CD4-positive, alpha-beta T cell treated with Interleukin-1 beta for 1 hour (primary cell): ENCODE results near the gene CTXN3.
"Not testable (repeated sequence)": the region's sequence is repeated elsewhere in the genome, so short reads cannot be mapped to it uniquely, and the experiment has no call there.

ENCODE experiments used
- DNase-seq, 2 donors: peaks; one replicate each; pipeline ENCODE4 v3.0.0-alpha.2; 2020 to 2022

The CTXN3 gene

DNA sequence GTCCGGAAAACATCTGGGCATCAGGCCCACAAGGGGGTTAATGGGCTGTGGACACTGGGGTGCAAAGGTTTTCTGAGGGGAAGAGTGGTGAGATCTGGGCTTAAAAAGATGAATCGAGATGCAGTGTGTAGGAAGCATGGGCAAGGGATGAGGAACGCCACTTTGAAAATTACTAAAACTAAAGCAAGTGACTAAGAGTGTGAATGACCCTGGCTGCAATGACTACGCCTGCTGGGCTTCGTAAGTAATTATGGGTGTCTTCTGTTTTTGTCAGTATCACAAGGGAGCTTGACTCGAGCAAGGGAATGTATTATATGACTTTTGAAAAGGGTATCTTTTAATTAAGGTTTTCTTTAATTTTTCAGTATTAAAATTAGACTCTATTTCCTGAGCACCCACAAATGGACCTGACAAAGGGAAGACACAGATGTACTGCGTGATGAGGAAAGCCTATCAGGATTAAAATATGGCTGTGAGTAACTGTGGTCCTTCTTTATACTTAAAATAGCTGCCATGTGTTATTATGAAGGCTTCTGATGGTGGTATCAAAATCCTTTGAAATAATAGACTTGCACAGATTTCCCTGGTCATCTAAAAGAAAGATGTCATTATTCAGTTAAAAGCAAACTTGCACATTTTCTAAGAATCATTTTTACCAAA lies 4.2 kb downstream of the CTXN3 start:
- DNase-seq, result no peak

DNA sequence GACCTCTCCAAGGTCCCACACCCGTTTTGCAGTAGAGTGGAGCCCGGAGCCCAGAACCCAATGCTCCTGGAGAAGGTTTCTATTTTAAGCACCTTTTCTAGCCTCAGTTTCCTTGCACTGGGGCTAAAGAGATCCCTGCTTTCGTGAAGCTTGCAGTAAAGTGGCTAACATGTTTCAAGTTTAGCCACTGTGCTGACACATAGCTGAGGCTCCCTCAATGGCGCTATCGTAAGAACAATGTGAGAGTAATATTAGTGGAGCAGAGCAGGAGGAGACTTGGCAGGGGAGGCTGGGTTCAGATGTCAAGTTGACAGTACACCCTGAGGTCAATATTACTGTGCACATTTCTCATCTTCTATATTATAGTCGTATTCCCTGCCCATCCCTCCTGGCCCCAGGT lies 7.9 kb downstream of the CTXN3 start:
- no peak for DNase-seq

DNA sequence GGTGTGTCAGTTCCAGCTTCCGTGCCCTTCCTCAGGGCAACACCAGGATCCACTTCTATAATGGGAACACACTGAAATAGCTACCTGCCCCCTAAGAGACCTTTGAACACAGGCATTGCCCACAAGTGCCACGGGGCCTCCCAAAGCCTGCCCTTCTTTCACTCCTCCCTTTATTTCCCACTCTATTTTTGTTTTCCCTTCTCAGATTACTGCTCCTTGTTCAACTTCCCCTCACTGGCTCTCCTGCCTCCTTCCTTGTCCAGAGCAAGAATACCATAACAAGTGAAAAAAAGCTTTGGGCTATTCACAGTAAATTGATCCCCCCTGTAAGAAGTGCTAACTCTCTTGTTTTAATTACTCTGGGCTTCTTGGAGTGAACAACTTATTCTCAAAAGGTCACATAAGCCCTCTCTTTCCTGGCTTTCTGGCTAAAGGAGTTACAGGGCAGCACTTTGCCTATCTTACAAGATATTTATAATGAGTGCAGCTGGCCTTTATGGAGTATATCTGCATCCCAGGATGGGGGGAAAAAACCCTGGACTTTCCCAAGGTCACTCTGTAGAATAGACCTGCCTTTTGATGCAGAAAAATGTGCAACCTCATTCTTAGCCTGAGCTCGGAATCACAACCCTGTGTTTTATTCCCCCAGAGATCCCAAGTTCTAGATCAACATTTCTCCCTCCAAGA lies 11.3 kb downstream of the CTXN3 start:
- no peak for DNase-seq

DNA sequence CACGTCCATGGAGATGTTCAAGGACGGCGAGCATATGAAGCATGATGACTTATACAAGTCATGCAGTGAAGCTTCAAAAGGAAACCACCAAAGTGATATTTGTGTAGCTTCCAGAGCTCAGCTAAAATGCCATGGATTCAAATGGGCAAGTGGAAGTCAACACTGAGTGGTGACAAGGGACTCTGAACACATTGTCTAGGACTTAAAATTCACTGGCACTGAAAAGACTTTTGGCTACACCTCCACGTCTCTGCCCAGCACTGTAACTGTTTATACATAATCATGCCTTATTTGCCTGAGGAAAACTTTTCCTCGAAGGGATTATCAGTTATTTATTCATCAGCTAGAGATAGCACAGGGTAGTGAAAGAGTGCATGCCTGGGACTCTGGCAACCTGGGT lies 15.2 kb downstream of the CTXN3 start:
- no peak for DNase-seq

DNA sequence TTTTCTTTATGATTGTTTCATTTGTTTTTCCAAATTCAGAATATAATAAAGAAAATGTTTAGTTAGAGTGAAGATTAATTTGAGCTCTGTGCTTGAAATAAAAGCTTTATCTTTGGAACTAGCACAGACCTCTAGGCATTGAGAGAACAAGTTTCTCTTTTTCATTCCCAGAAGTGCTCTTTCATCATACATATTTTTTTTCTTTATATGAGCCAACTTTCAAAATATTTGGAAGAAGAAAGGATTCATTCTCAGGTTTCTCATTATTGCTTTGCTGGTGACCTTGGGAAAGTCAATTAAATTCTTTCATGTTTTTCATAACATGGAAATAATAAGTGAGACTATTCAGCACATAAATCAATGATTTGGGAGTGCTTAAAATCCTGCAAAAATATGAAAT lies 16.8 kb downstream of the CTXN3 start:
- DNase-seq, result no peak

DNA sequence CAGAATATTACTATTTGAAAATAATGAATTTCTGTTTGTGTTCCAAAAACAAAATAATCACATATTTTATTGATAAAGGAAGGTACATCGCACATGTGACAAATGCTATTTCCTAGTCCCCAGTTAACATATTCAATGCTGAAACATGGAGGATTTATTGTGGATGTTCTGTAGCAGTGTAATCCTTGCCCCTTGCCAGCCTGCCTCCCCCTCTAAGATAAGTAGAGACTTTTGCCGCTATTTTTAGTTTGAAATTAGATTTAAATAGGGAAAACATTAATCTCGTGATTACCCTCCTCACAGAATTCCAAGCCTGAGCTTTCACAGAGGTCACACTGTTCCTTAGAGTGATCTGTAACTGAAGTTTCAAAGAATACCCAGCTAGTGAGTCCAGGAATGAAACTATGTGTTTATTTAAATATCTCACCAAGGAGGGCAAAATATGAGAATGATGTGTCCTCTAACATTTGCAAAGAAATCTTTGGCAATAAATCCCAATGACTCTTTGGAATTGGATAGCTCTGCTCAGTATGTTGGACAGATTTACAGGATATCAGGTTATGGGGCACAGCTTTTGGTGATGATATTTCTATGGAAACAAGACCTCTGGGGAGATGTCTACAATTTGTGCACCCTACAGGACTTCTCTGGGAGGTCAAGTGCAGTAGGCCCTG lies 17.3 kb downstream of the CTXN3 start:
- DNase-seq, result no peak

DNA sequence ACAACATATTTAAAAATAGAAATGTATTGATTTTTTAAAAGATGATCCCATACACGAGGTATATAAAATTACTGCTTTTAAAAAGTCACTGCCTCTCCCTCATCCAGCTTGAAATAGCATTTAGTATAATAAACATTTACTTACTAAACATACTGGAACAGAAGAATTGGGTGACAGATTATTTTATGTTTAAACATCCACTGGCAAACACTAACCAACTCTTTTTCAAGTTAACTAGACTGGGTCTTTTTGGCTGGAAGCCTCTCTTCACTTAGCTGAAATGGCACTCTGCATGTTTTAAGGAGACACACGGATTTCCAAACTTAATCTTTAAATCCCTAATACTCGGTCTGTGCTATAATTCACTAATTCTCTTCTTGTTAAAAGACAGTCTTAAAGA lies 19.0 kb downstream of the CTXN3 start:
- DNase-seq, result no peak

DNA sequence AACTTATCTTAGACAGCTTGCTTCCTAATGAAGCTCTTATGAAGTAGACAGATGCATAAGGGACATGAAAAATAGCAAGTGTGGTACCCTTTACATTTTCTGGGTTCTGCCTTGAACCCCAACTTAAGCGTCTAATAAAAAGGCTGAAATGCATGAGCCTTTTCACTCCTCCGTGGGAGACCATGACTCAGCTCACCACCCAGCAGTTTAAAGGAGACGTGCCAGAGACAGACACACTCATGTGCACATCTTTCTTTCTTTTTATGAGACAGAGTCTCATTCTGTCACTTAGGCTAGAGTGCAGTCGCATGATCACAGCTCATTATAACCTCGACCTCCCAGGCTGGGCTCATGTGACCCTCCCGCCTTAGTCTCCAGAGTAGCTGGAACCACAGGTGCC lies 22.3 kb downstream of the CTXN3 start:
- DNase-seq, result no peak

DNA sequence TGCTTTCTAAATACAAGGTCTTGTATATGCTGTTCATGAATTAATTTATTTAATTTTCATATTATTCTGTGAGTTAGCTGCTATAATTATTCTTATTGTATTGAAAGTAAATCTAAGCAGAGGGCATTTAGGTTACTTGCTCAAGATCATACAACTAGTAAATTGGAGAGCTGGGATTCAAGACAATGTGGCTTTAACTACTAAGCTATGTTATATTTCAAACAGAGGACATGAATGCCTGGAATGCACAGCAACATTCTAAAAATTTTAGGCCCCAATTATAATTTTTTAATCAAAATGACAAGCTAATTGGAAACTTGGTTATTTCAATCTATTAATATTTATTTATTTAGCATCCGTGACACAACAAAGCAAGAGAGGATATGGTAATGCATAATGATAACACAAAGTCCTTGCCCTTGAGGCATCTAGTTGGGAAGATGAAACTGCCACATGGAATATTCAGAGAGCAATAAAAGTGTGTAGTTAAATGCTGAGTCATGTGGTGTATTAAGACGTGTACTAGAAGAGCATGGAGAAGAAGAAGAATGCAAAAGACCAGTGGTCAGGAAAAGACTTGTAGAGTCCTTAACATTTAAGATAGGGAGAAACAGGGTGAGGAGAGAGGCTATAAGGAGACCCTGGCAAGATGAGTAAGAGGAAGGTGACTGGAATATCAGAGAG lies 24.4 kb downstream of the CTXN3 start:
- no peak for DNase-seq

DNA sequence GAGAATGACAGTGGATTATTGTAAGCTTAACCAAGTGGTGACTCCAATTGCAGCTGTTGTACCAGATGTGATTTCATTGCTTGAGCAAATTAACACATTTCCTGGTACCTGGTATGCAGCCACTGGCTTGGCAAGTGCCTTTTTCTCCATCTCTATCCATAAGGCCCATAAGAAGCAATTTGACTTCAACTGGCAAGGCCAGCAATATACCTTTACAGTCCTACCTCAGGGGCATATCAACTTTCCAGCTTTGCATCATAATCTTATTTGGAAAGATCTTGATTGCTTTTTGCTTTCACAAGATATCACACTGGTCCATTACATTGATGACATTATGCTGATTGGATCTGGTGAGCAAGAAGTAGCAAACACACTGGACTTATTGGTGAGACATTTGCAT lies 28.1 kb downstream of the CTXN3 start:
- DNase-seq, result not testable (repeated sequence)

DNA sequence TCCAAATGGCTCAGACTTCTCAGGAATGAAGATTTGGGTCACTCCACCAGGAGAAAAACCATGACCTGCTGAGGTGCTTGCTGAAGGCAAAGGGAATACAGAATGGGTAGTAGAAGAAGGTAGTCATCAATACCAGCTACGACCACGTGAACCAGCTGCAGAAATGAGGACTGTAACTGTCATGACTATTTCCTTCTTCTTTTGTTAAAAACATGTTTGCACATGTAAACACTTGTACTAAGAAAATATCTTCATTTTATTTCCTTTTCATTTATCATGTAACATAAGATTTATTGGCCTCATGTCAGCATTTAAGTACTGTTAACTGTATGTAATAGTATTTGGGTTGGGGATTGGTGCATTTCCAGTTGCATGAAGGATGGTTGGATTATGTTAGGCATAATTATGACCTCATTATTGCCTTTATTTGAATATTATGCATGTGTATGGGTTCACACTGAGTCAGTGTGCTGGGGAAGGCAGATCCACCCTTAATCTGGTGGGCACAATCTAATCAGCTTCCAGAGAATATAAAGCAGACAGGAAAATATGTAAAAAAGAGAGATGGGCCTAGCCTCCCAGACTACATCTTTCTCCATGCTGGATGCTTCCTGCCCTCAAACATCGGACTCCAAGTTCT lies 30.9 kb downstream of the CTXN3 start:
- not testable (repeated sequence) for DNase-seq

DNA sequence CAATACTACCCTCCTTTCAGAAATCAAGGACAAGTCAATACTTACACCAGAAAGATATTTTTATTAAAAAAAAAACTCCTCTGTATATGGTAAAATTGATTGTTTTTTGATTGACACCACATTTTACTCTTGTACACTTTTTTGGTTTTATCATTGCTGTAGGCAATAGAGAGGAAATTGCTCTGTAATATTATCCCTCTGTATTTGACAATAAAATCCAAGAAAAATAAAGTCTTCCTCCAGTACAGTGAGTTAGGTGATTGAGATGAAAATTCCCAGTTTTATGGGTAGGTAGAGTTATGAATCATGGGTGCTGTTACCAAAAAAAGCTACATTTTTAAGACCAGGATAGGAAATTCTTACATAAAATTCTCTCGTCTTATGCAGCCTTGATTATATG lies 31.7 kb downstream of the CTXN3 start:
- no peak for DNase-seq

DNA sequence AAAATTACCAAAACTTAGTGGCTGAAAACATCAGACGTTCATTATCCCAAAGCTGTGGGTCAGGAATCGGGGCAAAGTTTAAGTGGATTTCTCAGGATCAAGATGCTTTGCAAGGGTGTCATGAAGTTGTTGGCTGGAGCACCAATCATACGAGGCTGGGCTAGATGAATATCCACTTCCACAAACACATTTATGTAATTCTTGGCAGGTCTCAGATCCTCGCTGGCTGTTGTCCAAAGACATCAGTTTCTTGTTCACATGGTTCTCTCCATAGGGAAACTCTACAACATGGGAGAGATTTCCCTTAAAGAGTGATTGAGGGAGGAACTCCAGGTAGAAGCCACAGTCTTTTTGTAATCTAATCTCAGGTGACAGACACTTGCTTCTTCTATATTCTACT lies 34.1 kb downstream of the CTXN3 start:
- DNase-seq, result no peak

DNA sequence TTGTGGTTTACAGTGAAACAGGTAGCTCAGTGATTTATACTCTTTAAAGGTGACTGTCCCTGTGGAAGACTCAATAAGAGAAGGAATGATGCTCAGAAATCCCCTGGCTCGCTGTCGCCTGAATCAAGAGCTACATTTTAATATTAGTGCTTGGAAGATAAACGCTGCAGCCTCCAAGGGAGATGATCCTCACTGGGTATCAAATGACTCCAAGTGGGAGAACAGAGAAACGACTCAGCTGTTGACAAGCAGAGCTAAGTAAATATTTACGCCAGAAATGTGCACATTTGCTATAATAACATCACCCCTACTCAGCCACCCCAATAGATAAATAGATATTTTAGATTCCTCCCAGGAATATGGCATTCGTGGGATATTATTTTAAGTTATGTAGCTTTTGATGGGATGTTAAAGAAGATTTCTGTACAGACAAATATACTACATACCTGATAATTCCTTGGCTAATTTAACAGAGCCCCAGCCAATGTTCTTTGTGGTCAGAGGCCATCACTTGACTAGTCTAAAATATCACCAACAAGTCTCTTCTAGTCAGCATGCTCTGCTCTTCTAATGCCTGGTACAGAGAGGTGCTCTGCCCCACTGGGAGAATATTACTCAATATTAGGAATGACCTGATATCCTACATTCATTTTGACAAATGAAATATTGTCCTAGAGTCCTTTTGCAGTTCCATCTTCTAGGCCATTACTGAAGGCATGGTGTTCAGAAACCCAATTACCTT lies 36.0 kb downstream of the CTXN3 start:
- no peak for DNase-seq

DNA sequence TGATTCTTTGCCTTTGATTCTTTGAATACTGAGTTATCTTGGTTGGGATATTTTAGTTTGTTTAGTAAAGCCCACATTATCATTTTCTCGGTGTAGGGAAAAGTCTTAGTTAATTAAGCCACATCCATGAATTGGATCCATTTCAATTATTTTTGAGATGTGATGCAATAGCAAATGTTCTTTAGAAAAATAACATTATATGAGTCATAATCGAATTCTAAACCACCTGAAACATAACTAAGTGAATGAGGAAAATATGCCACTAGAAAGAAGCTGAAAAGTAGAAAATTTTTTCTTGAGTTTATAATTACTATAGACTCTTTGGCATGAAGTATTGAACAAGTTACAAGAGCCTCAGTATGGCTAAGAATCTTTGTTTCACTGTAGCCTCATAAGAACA lies 36.8 kb downstream of the CTXN3 start:
- DNase-seq, result no peak

DNA sequence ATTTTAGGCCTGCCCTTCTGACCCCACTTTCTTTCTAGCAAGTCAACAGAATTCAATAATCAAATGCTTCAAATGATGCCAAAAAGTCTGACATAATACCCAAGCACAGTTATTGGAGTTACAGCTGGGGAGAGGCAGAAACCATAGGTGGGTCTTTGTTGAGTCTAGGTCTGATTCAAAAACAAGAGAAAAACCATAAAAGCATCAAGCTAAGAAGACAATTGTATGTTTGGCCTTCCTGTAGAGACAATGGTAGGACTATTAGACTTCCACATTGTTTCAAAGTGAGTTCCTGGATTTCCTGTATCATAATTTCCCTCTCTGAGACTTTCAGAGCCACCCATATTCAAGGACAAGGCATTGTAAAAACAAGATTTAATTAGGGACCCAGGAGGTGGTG lies 37.5 kb downstream of the CTXN3 start:
- DNase-seq, result no peak

DNA sequence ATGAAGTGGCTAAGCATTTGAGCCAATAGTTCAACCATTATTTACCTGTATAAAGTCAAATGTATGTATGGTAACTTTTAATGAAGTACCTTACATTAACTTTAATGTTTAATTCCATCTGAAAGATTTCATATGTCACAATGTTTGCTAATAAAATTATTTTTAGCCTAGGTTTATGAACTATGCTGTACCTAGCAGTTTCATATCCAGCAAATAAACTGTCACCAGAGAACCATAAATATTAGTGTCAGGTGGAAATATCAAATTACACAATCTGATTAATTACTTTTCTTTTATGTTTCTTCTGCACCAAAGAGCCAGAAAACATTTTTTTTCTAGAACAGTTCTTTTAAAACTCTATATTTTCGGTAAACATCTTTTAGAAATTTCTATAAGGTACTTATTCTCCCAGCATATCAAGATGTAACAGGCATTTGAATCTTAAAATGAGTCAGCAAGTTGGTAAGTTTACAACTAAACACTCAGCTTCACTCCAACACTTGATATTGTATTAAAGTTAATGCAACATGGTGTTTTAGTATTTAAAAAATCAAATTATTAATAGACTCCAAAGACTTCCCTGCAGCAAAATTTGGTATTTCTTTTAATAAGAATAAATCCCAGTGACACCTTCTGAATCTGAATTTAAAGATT lies 45.8 kb downstream of the CTXN3 start:
- DNase-seq, result no peak

DNA sequence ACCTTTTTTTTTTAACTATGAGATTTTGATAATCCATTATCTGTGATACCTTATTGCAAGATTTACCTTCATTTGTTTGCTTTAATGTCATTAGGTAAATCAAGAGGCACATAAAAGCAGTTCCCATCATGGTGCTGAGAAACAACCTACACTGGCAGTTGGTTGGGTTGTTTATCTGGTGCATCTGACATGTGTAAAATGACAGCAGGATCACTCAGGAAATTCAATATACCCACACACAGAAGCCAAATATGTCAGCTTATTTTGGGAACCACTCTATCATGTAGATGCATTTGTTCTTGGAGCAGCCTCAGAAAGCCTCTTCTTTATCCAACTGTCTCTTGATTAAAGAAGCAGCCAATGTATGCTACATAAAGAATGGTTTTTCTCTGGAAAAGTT lies 46.5 kb downstream of the CTXN3 start:
- DNase-seq, result no peak

DNA sequence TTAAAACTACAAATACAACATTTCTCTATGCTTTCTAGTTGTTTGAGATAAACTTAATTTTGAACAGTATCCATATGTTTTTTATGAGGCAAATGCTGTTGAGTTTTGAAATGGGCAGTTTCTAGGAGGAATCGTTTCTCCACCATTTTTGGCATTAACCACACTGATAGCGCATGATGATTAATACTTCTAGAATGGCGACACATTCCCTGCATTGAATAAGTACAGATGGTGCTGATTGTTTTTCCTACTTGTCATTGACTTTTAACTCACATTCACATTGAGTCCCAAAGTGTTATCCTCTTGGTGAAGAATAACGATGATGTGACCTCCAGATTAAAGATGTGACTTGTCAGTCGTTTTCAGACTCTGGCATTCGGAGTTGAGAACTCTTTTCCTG lies 47.8 kb downstream of the CTXN3 start:
- no peak for DNase-seq

DNA sequence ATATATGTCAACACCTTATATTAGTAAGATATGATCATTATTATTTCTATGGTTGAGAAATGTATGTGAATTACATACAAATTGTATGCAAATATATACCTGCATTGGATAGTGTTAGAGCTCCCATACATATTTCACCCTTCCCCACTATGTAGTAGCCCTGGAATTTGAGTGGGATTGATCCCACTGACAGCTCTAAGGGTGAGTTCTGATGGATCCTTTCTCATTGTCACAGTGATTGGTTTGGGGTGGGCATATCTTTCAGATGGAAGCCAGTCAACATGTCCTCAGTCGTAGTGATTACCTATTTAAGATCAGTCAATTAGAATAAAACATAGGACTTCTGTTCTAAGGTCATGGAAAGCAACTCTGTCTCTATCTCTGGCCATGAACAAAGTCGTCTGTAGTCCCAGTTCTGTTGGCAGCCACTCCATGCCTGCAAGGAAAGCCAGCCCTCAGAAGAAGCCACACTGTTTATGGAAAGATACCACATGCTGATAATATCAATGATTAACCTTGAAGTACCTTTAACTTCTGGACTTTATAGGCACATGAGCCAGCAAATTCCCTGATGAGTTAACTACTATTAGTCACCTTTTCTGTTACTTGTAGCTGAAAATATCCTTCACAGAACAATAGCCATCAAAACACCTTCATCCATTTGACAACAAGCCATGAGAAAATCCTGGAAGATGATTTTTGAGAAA lies 49.2 kb downstream of the CTXN3 start:
- no peak for DNase-seq

DNA sequence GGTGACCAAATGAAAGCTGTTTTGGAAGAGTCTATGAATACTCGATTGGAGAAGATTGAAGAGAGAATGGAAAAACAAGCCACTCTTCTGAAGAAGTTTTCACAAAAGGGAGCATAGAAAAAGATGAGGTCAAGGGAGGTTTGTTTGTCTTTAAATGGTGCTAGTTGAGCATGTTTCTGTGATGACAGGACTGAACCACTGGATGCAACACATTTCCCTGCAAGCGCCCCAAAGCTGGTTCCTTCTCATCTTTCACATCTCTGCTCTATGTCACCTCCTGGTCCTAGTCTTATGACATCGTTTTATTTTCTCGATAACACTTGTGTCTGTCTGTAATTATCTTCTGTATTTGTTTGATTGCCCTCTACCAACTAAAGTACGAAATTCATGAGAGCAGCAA lies 50.5 kb downstream of the CTXN3 start:
- no peak for DNase-seq
